IgD-negative memory B cell (primary cell): ENCODE measurements around the gene CASTOR2. TPM values are rescaled to one million over a fixed set of nuclear protein-coding genes. Genes with fewer than 3 reads are reported as not detected.
"Not testable (repeated sequence)": the region's sequence is repeated elsewhere in the genome, so short reads cannot be mapped to it uniquely, and the experiment has no call there.

Source experiments
- H3K27ac Mint-ChIP-seq, 3 donors: one replicate each; pipeline ENCODE4 v1.8.0; 2020 to 2022; ENCODE audit warnings: mild to moderate bottlenecking in 3 of 3, mixed read lengths in 3 of 3, moderate library complexity in 1 of 3
- H3K27me3 Mint-ChIP-seq: one replicate; pipeline ENCODE4 v1.8.0; 2021; ENCODE audit warnings: mixed read lengths
- H3K36me3 Mint-ChIP-seq: one replicate; pipeline ENCODE4 v1.8.0; 2020; ENCODE audit warnings: mild to moderate bottlenecking, mixed read lengths
- H3K4me1 Mint-ChIP-seq, 3 donors: one replicate each; pipeline ENCODE4 v1.8.0; 2020 to 2022; ENCODE audit warnings: mixed read lengths in 3 of 3, mild to moderate bottlenecking in 1 of 3
- H3K4me3 Mint-ChIP-seq, 4 donors: one replicate each; pipeline ENCODE4 v1.8.0; 2020 to 2022; ENCODE audit warnings: mild to moderate bottlenecking in 4 of 4, mixed read lengths in 4 of 4, moderate library complexity in 3 of 4
- H3K9me3 Mint-ChIP-seq, 3 donors: one replicate each; pipeline ENCODE4 v1.8.0; 2020 to 2021; ENCODE audit warnings: mixed read lengths in 3 of 3, mild to moderate bottlenecking in 1 of 3
- polyA plus RNA-seq: library from polyadenylated mRNA; unstranded; fragments of 300-500 nt; fragmentation: Illumina TruSeq; gene quantifications from one replicate; pipeline ENCODE4 v1.2.3, GENCODE V29; 2021

The CASTOR2 gene
- polyA plus RNA-seq: not detected

DNA sequence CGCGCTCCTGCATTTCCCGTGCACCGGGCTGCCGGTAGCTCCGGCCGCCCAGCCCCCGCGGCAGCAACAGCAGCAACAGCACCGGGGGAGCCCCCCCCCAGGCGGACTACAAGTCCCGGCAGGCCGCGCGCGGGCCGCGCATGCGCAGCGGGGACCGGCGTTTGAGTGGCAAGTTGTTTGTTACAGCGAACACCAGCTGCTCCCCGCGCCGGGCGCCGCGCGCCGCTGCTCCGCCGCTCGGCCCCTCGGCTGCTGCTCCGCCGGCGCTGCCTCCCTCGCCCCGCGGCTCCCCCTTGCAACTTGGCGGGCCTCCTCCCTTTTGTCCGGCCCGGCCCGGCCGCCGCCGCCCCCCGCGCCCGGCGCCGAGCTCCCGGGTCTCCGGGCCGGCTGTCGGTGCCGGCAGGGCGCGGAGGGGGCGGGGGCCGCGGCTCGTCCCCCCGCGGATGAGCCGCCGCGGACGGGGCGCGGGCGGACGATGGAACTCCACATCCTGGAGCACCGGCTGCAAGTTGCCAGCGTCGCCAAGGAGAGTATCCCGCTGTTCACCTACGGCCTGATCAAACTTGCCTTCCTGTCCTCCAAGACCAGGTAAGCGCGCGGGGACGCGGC, at the start of gene CASTOR2:
Gene CASTOR2 (plus strand): TSS at position 195 of the 609 bp plus-strand sequence. CDS start 281 bp downstream, at position 476.
- not testable (repeated sequence) for H3K9me3 Mint-ChIP-seq
- H3K4me3 Mint-ChIP-seq: peak within 1 kb of the TSS in 1 of 4 donors; percentile 65

DNA sequence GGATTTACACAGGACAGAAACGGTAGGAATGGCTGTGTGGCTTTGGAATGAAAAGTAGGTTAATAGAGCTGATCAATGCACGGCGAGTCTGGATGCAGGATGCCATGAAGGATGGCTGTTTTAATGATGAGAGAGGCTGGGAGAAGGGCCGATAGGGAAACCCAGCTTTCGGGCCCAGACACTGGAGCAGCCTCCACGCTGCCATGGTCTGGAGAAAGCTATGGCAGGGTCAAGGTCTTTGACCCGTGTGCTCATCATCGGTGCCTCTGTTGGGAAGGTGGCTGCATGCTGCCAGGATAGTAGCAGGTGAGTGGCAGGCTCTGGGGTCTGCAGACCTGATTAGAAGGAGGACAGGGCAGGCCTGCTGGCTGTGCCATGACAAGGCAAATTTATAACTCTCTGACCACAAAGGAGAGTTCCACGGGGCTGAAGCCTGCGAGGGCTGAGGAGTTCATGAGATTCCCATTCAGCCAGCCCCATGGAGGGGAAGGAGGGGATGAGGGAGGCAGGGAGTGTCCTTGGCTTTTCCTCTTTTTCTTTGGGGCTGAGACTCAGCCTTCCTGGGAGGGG, 42.1 kb upstream of the CASTOR2 start:
- H3K27me3 Mint-ChIP-seq, H3K4me3 Mint-ChIP-seq, H3K36me3 Mint-ChIP-seq, H3K27ac Mint-ChIP-seq, H3K9me3 Mint-ChIP-seq, H3K4me1 Mint-ChIP-seq: not testable (repeated sequence)

More for the DNA sequence above, at the start of gene CASTOR2:
- not testable (repeated sequence) for H3K27me3 Mint-ChIP-seq, H3K27ac Mint-ChIP-seq, H3K4me1 Mint-ChIP-seq, H3K36me3 Mint-ChIP-seq

DNA sequence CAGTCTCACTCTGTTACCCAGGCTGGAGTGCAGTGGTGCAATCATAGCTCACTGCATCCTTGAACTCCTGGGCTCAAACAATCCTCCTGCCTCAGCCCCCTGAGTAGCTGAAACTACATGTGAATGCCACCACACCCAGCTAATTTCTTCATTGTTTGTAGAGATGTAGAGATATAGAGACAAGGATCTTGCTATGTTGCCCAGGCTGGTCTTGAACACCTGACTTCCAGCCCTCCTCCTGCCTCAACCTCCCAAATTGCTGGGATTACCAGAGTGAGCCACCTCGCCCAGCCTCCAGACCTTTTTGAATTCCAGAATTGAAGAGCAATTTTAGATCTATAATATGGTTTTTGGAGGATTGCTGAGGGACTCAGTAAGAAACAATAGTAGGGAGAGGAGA, 40.9 kb upstream of the CASTOR2 start:
- not testable (repeated sequence) for H3K27me3 Mint-ChIP-seq, H3K4me3 Mint-ChIP-seq, H3K27ac Mint-ChIP-seq, H3K4me1 Mint-ChIP-seq, H3K36me3 Mint-ChIP-seq, H3K9me3 Mint-ChIP-seq

DNA sequence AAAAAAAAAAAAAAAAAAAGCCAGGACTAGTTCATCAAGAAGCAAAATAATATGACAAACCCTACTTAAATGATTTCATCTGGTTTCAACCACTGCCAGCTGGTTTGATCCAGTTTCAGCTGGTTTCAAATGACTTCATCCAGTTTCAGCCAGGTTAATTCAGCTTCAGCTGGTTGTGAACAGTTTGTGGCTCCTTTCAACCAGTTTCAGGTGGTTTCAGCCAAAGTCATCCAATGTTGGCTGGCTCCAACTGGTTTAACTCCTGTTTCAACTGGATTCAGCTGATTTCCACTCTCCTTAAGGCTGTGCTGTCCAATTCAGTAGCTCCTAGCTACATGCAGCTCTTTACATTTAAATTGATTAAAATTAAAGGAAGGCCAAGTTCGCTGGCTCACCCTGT, 37.5 kb upstream of the CASTOR2 start:
- H3K4me1 Mint-ChIP-seq, H3K27ac Mint-ChIP-seq, H3K27me3 Mint-ChIP-seq, H3K9me3 Mint-ChIP-seq, H3K4me3 Mint-ChIP-seq, H3K36me3 Mint-ChIP-seq: not testable (repeated sequence)

DNA sequence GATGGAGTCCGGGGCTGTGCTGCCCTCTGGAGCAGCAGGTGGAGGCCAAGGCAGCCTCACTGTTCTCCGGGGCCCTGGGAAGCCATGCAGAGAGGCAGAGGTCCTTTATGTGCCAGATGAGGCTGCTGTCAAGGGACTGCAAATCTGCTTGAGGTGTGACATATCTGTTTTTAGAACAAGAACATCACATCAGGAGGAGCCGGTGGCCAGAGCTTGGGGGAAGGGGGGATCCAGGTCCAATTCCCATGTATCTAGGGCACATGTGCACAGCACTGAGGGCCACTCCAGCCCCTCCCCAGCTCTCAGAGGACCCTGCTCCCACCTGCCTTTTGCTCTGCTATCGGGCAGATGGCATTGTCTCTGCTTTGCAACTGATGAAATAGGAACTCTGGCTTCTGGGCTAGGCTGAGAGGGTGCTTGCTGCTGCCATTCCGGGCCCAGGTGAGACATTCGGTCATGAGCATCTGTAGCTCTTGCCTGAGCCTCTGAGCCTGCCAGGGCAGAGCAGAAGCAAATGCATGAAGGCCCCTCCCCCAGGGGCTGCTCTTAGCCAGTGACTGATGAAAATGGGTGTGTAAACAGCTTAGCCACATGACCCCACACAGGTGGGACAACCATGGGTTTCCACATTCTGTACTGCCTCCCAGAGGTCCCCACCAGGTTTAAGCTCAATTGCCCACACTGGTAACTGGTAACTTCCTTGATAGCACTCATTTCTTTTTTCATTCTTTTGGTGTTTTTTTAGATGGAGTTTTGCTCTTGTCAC, 32.8 kb upstream of the CASTOR2 start:
- not testable (repeated sequence) for H3K36me3 Mint-ChIP-seq, H3K27me3 Mint-ChIP-seq, H3K9me3 Mint-ChIP-seq, H3K4me1 Mint-ChIP-seq, H3K27ac Mint-ChIP-seq
- H3K4me3 Mint-ChIP-seq: peak overlapping the region in 1 of 4 donors; percentile 17

DNA sequence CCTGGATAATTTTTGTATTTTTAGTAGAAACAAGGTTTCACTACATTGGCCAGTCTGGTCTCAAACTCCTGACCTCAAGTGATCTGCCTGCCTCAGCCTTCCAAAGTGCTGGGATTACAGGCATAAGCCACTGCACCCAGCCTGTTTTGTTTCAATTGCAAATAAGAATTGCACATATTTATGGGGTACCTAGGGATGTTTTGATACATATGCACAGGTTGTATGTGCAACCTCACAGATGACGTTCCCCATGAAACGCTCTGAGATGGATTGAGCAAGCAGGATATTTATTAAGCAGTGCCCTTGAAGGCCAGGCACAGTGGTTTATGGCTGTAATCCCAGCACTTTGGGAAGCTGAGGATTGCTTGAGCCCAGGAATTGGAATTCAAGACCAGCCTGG, 25.1 kb upstream of the CASTOR2 start:
- not testable (repeated sequence) for H3K4me3 Mint-ChIP-seq, H3K27ac Mint-ChIP-seq, H3K4me1 Mint-ChIP-seq, H3K36me3 Mint-ChIP-seq, H3K27me3 Mint-ChIP-seq, H3K9me3 Mint-ChIP-seq

DNA sequence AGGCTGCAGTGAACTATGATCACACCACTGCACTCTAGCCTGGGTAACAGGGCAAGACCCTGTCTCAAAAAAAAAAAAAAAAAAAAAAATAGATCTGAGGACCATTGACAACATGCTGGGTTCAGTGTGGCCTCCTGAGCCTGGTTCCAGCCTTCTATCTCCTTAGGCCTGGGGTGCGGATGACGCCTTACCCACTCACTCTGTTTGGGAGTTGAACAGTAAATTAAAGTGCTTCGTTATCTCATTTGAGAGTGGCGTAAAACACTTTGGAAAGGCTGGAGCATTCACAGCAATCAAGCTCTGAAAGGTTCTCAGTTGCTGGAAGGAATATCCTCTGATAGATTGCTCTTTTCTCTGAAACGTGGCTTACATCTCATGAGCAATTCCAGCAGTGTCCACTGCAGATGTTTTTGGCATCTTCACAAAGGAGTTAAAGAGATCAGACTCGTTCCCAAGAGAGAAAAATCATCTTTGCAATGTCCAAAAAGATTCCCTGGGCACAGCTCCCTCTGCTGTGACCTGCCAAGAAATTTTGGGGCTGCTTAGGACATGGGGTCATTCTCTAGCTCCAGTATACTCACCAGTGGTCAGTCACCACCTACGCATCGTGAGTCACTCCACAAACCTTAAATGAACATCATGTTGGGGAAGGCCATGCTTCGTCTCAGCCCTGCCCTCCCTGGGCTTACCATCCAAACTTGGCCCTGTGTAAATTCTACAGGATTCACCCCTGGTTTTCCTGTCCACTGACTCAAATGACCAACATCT, 23.0 kb upstream of the CASTOR2 start:
- not testable (repeated sequence) for H3K27me3 Mint-ChIP-seq, H3K36me3 Mint-ChIP-seq, H3K9me3 Mint-ChIP-seq, H3K4me3 Mint-ChIP-seq, H3K4me1 Mint-ChIP-seq, H3K27ac Mint-ChIP-seq

DNA sequence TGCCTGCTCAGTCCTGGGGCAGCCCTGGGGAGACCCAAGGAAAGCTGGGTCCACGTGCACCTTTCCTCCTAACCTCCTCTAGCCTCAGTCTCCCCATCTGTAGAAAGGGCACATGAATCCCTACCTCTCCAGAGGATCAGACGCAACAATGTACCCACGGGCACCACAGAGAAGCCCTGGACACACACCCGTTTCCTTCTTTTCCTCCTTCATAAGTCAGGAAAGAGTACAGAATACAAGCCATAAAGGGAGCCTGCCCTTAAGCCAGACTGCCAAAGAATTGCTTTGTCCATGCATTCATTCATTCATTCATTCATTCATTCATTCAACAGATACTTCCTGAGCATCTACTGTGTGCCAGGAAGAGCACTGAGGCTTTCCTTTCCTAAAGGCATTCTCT, 20.6 kb upstream of the CASTOR2 start:
- not testable (repeated sequence) for H3K27ac Mint-ChIP-seq, H3K27me3 Mint-ChIP-seq, H3K9me3 Mint-ChIP-seq, H3K4me3 Mint-ChIP-seq, H3K36me3 Mint-ChIP-seq, H3K4me1 Mint-ChIP-seq

DNA sequence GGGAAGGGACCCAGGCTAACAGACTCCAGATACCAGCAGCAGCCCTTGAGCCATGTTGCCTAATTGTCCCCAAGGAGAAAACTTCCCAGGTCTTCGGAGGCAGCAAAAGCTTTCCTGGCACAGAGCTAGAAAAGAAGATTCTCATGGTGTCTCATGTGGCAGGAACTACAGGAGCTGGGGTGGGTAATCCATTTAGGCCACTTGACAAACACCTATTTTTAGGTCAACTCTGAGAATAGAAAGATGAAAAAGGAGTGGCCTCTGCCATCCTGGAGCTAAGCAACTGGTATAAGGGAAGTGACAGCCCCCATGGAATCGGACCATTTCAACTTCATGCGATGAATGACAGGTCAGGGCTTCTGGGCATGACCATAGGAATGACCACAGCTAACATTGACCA, 16.8 kb upstream of the CASTOR2 start:
- not testable (repeated sequence) for H3K27ac Mint-ChIP-seq, H3K4me3 Mint-ChIP-seq, H3K4me1 Mint-ChIP-seq, H3K9me3 Mint-ChIP-seq, H3K36me3 Mint-ChIP-seq, H3K27me3 Mint-ChIP-seq

DNA sequence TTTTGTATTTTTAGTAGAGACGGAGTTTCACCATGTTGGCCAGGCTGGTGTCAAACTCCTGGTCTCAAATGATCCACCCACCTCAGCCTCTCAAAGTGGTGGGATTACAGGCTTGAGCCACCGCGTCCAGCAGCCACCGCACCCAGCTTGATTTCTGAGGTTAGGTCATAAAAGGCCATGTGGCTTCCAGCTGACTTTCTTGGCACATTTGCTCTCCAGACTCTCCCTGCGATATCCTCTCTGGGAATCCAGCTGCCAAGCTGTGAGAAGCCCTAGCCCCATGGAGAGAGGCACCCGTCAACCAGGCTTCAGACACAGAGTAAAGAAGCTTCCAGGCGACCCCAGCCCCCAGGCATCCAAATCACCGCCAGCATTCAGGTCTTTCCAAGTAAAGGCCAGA, 10.7 kb upstream of the CASTOR2 start:
- H3K27ac Mint-ChIP-seq, H3K4me1 Mint-ChIP-seq, H3K4me3 Mint-ChIP-seq, H3K9me3 Mint-ChIP-seq, H3K36me3 Mint-ChIP-seq, H3K27me3 Mint-ChIP-seq: not testable (repeated sequence)

DNA sequence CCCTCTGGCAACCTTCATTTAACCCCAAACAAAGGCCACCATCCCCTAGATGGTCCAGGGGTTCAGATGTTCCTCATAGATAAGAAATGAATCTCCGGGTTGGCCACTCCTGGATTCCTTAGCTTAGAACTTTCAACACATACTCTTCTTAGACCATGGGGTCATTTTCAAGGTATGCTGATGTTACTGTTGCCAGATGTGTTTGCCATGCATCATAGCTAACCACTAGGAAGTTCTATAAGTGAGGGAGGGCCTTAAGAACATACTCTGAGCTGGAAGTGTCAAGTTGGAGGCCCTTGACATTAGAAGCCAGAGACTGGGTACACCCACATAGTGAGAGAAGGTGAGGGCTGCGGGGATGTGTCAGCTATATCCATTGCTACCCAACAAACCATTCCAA, 6.2 kb upstream of the CASTOR2 start:
- not testable (repeated sequence) for H3K27ac Mint-ChIP-seq, H3K27me3 Mint-ChIP-seq, H3K36me3 Mint-ChIP-seq, H3K4me1 Mint-ChIP-seq, H3K9me3 Mint-ChIP-seq, H3K4me3 Mint-ChIP-seq

DNA sequence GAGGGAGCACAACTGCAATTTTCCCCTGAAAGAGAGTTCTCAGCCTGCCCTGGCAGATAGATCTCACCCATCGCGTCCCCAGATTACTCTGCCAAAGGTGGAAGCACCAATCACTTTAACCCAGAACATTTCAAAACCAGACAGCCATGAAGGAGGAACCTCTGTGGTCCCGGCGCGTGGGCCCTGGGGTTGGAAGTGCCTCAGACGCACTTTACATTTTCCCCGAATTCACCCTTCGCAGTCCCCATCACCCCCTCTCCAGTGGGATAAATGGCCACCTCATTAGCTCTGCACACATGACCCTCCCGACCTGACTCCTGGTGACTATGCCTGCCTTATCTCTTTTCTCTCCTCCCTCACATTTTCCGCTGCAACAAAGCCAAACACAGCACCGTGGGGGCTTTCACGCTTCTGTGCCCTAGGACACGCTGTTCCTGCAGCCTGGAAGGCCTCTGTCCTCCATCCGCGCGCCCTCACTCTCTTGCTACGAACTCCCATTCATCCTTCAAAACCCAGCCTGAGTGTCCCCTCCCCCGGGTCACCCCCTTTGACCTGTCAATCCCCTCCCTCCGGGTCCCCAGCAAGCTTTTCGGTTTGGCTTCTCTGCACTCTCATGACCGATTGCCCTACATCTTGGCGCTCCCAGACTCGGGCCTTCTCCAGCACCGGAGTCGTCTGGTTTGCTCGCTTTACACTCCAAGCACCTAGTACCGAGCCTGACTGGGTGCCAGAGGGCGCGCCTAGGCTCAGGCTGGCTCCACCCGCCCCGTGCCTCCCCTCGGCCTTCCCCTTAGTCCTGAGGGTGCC, 598 bp upstream of the CASTOR2 start:
- H3K9me3 Mint-ChIP-seq, H3K27ac Mint-ChIP-seq, H3K27me3 Mint-ChIP-seq: not testable (repeated sequence)

DNA sequence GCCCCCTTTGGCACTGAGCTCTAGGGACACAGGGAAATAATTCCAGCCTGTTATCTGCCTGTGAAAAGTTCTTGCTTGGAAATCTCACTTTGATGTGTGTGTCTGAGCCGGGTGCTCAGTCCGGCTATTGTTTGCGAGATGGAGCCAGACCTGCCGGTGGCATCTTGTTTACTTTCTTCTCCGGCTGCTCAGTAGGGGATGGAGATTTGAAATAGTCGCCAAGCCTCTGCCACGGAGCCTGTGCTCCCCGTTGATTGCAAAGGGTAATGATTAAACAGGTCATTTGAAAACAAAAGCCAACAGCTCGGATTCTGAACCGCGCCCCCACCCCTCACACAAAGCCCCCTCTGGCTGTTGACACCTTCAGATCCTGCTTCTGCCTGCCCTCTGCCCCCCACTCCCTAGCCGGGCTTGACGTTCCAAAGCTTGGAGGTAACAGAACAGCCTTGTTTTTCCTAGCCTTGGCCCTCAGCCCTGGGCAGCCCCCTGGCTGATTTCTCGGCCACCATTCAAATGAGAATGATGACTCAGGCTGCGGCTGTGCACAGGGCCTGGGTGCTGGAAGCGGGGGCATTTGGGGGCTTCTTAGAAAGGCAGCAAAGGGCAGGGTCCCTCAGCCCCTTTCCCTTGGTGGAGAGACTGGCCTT, 1.8 kb downstream of the CASTOR2 start:
- not testable (repeated sequence) for H3K4me3 Mint-ChIP-seq, H3K27ac Mint-ChIP-seq, H3K27me3 Mint-ChIP-seq, H3K9me3 Mint-ChIP-seq, H3K36me3 Mint-ChIP-seq, H3K4me1 Mint-ChIP-seq

More for the DNA sequence above, 598 bp upstream of the CASTOR2 start:
- not testable (repeated sequence) for H3K36me3 Mint-ChIP-seq, H3K4me1 Mint-ChIP-seq
- peak overlapping the region in 1 of 4 donors; percentile 65 for H3K4me3 Mint-ChIP-seq

DNA sequence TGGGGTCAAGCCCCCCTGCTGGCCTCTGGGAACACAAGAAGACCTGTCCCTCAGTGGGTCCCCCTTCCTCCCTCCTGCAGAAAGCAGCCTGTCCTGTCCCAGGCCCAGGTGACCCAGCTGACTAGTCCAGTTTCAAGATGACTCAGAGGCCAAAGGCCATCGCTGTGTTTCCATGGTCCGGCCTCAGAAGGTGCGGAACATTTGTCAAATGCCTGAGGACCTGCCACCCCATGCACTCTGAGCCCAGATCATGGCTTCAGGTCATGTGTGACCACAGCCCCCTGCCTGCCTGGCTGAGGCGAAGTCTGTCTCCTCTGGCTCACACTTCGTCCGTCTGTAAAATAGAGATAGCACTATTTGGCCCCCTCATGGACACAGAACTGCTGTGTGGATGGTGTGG, 2.4 kb downstream of the CASTOR2 start:
- not testable (repeated sequence) for H3K9me3 Mint-ChIP-seq, H3K27ac Mint-ChIP-seq, H3K4me1 Mint-ChIP-seq, H3K27me3 Mint-ChIP-seq, H3K4me3 Mint-ChIP-seq, H3K36me3 Mint-ChIP-seq

DNA sequence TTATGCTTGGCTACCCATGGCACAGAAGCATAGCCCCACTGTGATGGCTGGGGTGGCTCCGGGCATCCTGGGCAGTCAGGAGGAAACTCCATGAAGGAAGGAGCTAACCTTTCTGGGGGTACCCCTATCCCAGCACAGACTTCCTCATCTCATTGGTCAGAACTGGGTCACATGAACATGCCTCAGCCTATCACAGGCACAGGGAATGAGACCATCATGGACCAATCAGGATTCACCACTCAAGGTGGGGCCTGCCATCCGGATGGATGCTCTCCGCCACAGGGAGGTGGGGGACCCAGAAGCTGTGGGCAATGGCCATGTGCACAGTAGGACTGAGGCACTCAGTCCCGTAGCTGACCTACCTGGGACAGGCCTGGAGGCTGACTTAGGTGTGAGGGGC, 6.9 kb downstream of the CASTOR2 start:
- H3K27me3 Mint-ChIP-seq, H3K4me3 Mint-ChIP-seq, H3K27ac Mint-ChIP-seq, H3K9me3 Mint-ChIP-seq, H3K4me1 Mint-ChIP-seq, H3K36me3 Mint-ChIP-seq: not testable (repeated sequence)
